OCI-LY1 (cell line): ENCODE data around the gene CPD.

Source experiments
- H2AFZ ChIP-seq: fragments of 200-600 bp; sonication (generic), shearing (Covaris generic); 2 replicates; pipeline ENCODE4 v1.6.0; 2014; ENCODE audit warnings: antibody characterized with exemption, mild to moderate bottlenecking, low read length
- H3F3A ChIP-seq: fragments of 200-600 bp; sonication (generic), shearing (Covaris generic); 2 replicates; pipeline ENCODE4 v1.6.0; 2014; ENCODE audit warnings: mild to moderate bottlenecking, antibody characterized with exemption, low read length, moderate library complexity; ENCODE audit not compliant: insufficient read depth
- H3K27ac ChIP-seq: fragments of 200-600 bp; sonication (generic); 2 replicates; pipeline ENCODE4 v1.5.1; 2014; ENCODE audit warnings: low read length, mixed run types, mild to moderate bottlenecking, low read depth; ENCODE audit not compliant: poor library complexity, severe bottlenecking
- H3K27me3 ChIP-seq: fragments of 200-600 bp; sonication (generic); 2 replicates; pipeline ENCODE4 v1.6.0; 2014; ENCODE audit warnings: antibody characterized with exemption, mild to moderate bottlenecking, low read length, moderate library complexity; ENCODE audit not compliant: insufficient read depth
- H3K36me3 ChIP-seq: fragments of 200-600 bp; sonication (generic); 2 replicates; pipeline ENCODE4 v1.6.1; 2014; ENCODE audit warnings: mild to moderate bottlenecking, antibody characterized with exemption, low read length, moderate library complexity, mixed read lengths; ENCODE audit not compliant: insufficient read depth
- H3K4me1 ChIP-seq: fragments of 200-600 bp; sonication (generic); 2 replicates; pipeline ENCODE4 v1.5.1; 2014; ENCODE audit warnings: mild to moderate bottlenecking, low read length, moderate library complexity; ENCODE audit not compliant: insufficient read depth, severe bottlenecking
- H3K4me2 ChIP-seq: fragments of 200-600 bp; sonication (generic), shearing (Covaris generic); 2 replicates; pipeline ENCODE4 v1.6.1; 2014; ENCODE audit warnings: low read length
- H3K4me3 ChIP-seq: fragments of 200-600 bp; sonication (generic); 2 replicates; pipeline ENCODE4 v1.5.1; 2014; ENCODE audit warnings: low read length, low read depth, mild to moderate bottlenecking, mixed read lengths; ENCODE audit not compliant: poor library complexity, severe bottlenecking
- H3K79me2 ChIP-seq: fragments of 200-600 bp; shearing (Covaris generic); 2 replicates; pipeline ENCODE4 v1.6.1; 2016; ENCODE audit warnings: mixed run types, low read length, mixed read lengths; ENCODE audit not compliant: insufficient read depth
- H3K9ac ChIP-seq: fragments of 200-600 bp; sonication (generic), shearing (Covaris generic); 2 replicates; pipeline ENCODE4 v1.6.1; 2014; ENCODE audit warnings: mild to moderate bottlenecking, low read length, mixed read lengths
- H3K9me2 ChIP-seq: fragments of 200-600 bp; sonication (generic), shearing (Covaris generic); 2 replicates; pipeline ENCODE4 v1.6.1; 2014; ENCODE audit warnings: low read depth, mild to moderate bottlenecking, low read length, mixed read lengths
- H3K9me3 ChIP-seq: fragments of 200-600 bp; shearing (Covaris generic); 2 replicates; pipeline ENCODE4 v1.6.1; 2014; ENCODE audit warnings: low read length, mixed read lengths
- H4K20me1 ChIP-seq: fragments of 200-600 bp; sonication (generic), shearing (Covaris generic); 2 replicates; pipeline ENCODE4 v1.6.0; 2016; ENCODE audit warnings: mild to moderate bottlenecking, low read length; ENCODE audit not compliant: insufficient read depth
- CTCF ChIP-seq: fragments of 200-600 bp; sonication (generic), shearing (Covaris generic); IDR thresholded peaks from 2 replicates; pipeline ENCODE4 v1.5.1; 2017; ENCODE audit warnings: mild to moderate bottlenecking, antibody characterized with exemption, low read length, moderate library complexity, mixed read lengths
- EZH2 ChIP-seq: fragments of 200-600 bp; sonication (generic), shearing (Covaris generic); IDR thresholded peaks from 2 replicates; pipeline ENCODE4 v1.8.0; 2017; ENCODE audit warnings: borderline replicate concordance, mixed run types, mild to moderate bottlenecking, antibody characterized with exemption, low read length, moderate library complexity, mixed read lengths

CPD gene

GRCh38 chr17:30449480-30449879 lies 70.8 kb downstream of the CPD start:
- H3K4me2 ChIP-seq = no peak overlapping the region
- H3K9ac ChIP-seq = no peak overlapping the region
- no peaks in the 10 kb centered on the region for H3K27me3 ChIP-seq
- H3K4me1 ChIP-seq = no peaks in the 10 kb centered on the region
- H3K9me3 ChIP-seq = no peaks in the 10 kb centered on the region
- no peaks in the 10 kb centered on the region for H4K20me1 ChIP-seq
- H3K36me3 ChIP-seq = peaks cover 21% of the 10 kb centered on the region
- no peaks in the 10 kb centered on the region for H3F3A ChIP-seq
- H3K79me2 ChIP-seq = no peaks in the 10 kb centered on the region
- no peak overlapping the region for H3K4me3 ChIP-seq
- TF ChIP-seq CTCF (no peak), EZH2 (no peak)
- H3K27ac ChIP-seq = no peak overlapping the region
- no peaks in the 10 kb centered on the region for H3K9me2 ChIP-seq
- H2AFZ ChIP-seq = no peak overlapping the region

- Histone ChIP-seq H3K4me3 (no peak overlapping the region), H3K79me2 (no peaks in the 10 kb centered on the region), H3K9me3 (no peaks in the 10 kb centered on the region), H3K9ac (no peak overlapping the region), H3K36me3 (peaks cover 30% of the 10 kb centered on the region), H4K20me1 (no peaks in the 10 kb centered on the region), H3K4me2 (no peak overlapping the region), H3F3A (no peaks in the 10 kb centered on the region), H3K4me1 (no peaks in the 10 kb centered on the region), H3K27ac (no peak overlapping the region), H3K9me2 (no peaks in the 10 kb centered on the region), H2AFZ (no peak overlapping the region), H3K27me3 (no peaks in the 10 kb centered on the region)
- no peak for TF ChIP-seq CTCF
- TF ChIP-seq EZH2 = no peak
Measured at GRCh38 chr17:30450125-30451027, 71.6 kb downstream of the CPD start.

GRCh38 chr17:30454635-30455034 lies 75.9 kb downstream of the CPD start:
- Histone ChIP-seq H3K9ac (no peak overlapping the region), H3K9me2 (no peaks in the 10 kb centered on the region), H3K9me3 (no peaks in the 10 kb centered on the region), H2AFZ (no peak overlapping the region), H3K4me3 (no peak overlapping the region), H3F3A (no peaks in the 10 kb centered on the region), H3K27me3 (no peaks in the 10 kb centered on the region), H3K79me2 (no peaks in the 10 kb centered on the region), H3K4me1 (no peaks in the 10 kb centered on the region), H4K20me1 (no peaks in the 10 kb centered on the region), H3K36me3 (peaks cover 41% of the 10 kb centered on the region), H3K4me2 (no peak overlapping the region), H3K27ac (no peak overlapping the region)
- no peak for TF ChIP-seq CTCF
- no peak for TF ChIP-seq EZH2
